Smooth muscle cell (in vitro differentiated cells): ENCODE data around the gene ASB13. TPM values are rescaled to one million over a fixed set of nuclear protein-coding genes. Genes with fewer than 3 reads are reported as not detected.

Experiments
- DNase-seq: peaks from one replicate; lab custom pipeline; 2025; ENCODE audit not compliant: unreplicated experiment; lab: John Stamatoyannopoulos, UW
- H2AFZ ChIP-seq: fragments of 200-600 bp; sonication (generic); 2 replicates; pipeline ENCODE4 v1.6.0; 2016; ENCODE audit warnings: antibody characterized with exemption, low read depth, mild to moderate bottlenecking
- H3F3A ChIP-seq: fragments of 200-600 bp; sonication (generic); 2 replicates; pipeline ENCODE4 v1.6.0; 2017; ENCODE audit warnings: antibody characterized with exemption, low read depth
- H3K27ac ChIP-seq: fragments of 200-600 bp; sonication (generic); 2 replicates; pipeline ENCODE4 v1.5.1; 2016; ENCODE audit warnings: low read depth, mild to moderate bottlenecking
- H3K27me3 ChIP-seq: fragments of 200-600 bp; sonication (generic); 2 replicates; pipeline ENCODE4 v1.6.1; 2016; ENCODE audit warnings: low read depth, mild to moderate bottlenecking
- H3K36me3 ChIP-seq: fragments of 200-600 bp; sonication (generic); 2 replicates; pipeline ENCODE4 v1.5.1; 2016; ENCODE audit warnings: low read depth
- H3K4me1 ChIP-seq: fragments of 200-600 bp; sonication (generic); 2 replicates; pipeline ENCODE4 v1.5.1; 2016; ENCODE audit warnings: low read depth
- H3K4me2 ChIP-seq: fragments of 200-600 bp; sonication (generic); 2 replicates; pipeline ENCODE4 v1.6.0; 2016; ENCODE audit warnings: mild to moderate bottlenecking
- H3K4me3 ChIP-seq: fragments of 200-600 bp; sonication (generic); 2 replicates; pipeline ENCODE4 v1.5.1; 2016; ENCODE audit warnings: mild to moderate bottlenecking
- H3K79me2 ChIP-seq: fragments of 200-600 bp; sonication (generic); 2 replicates; pipeline ENCODE4 v1.6.0; 2016; ENCODE audit warnings: low read depth, mild to moderate bottlenecking
- H3K9ac ChIP-seq: fragments of 200-600 bp; sonication (generic); 2 replicates; pipeline ENCODE4 v1.6.0; 2016; ENCODE audit warnings: low read depth
- H3K9me3 ChIP-seq: fragments of 200-600 bp; sonication (generic); replicated peaks from 2 replicates; pipeline ENCODE4 v1.5.1; 2016; ENCODE audit warnings: low read depth
- H4K20me1 ChIP-seq: fragments of 200-600 bp; sonication (generic); 2 replicates; pipeline ENCODE4 v1.6.0; 2016; ENCODE audit warnings: low read depth
- CTCF ChIP-seq: fragments of 200-600 bp; sonication (generic); IDR thresholded peaks from 2 replicates; pipeline ENCODE4 v1.5.1; 2017; ENCODE audit warnings: borderline replicate concordance, mild to moderate bottlenecking, antibody characterized with exemption; ENCODE audit not compliant: insufficient read depth, poor library complexity, severe bottlenecking
- WGBS: methylation state at CpG from one replicate; pipeline ENCODE4 v1.1.7; 2016; ENCODE audit warnings: low lambda C conversion rate; 5-methylcytosine and 5-hydroxymethylcytosine counted together
- polyA plus RNA-seq: library from polyadenylated mRNA; unstranded; fragments of >200 nt; fragmentation: Nextera tagmentation; extraction: Ambion mirVana; gene quantifications from 2 replicates; pipeline ENCODE4 v1.2.1, GENCODE V29; 2016
- total RNA-seq: library from RNA; depleted of rRNA; stranded (reverse); fragments of >200 nt; gene quantifications from 2 replicates; pipeline ENCODE4 v1.2.3, GENCODE V29; 2014

ASB13 gene
- total and polyA plus RNA-seq, 2 experiments from 2014 or later = 12.6 to 34.7 TPM

GRCh38 chr10:5656737-5657579, 9.4 kb downstream of the ASB13 start:
- 87% methylated on average over 8 of the region's 8 CpGs for WGBS
- Histone ChIP-seq H3F3A (no peaks in the 10 kb centered on the region), H3K9ac (no peak overlapping the region), H2AFZ (no peak overlapping the region), H3K79me2 (peaks cover 40% of the 10 kb centered on the region), H3K4me2 (no peak overlapping the region), H3K4me3 (no peak overlapping the region), H3K4me1 (peaks cover 9% of the 10 kb centered on the region), H3K27me3 (no peaks in the 10 kb centered on the region), H3K36me3 (no peaks in the 10 kb centered on the region), H4K20me1 (no peaks in the 10 kb centered on the region), H3K9me3 (no peaks in the 10 kb centered on the region), H3K27ac (no peak overlapping the region)
- DNase-seq = no peak
- no peak for TF ChIP-seq CTCF

GRCh38 chr10:5655121-5655520, 11.3 kb downstream of the ASB13 start:
- no peak overlapping the region for H3K4me2 ChIP-seq
- no peaks in the 10 kb centered on the region for H3K27me3 ChIP-seq
- DNase-seq = no peak
- peaks cover 34% of the 10 kb centered on the region for H3K79me2 ChIP-seq
- H2AFZ ChIP-seq = no peak overlapping the region
- H4K20me1 ChIP-seq = no peaks in the 10 kb centered on the region
- H3K9ac ChIP-seq = no peak overlapping the region
- no peaks in the 10 kb centered on the region for H3K36me3 ChIP-seq
- H3K9me3 ChIP-seq = no peaks in the 10 kb centered on the region
- no peak for TF ChIP-seq CTCF
- H3K4me1 ChIP-seq = peaks cover 17% of the 10 kb centered on the region
- 94% methylated on average over 3 of the region's 3 CpGs for WGBS
- H3K4me3 ChIP-seq = no peak overlapping the region
- H3K27ac ChIP-seq = no peak overlapping the region
- peaks cover 14% of the 10 kb centered on the region for H3F3A ChIP-seq

GRCh38 chr10:5654218-5654755, 12.1 kb downstream of the ASB13 start:
- Histone ChIP-seq H4K20me1 (no peaks in the 10 kb centered on the region), H3K9ac (no peak overlapping the region), H3K4me2 (no peak overlapping the region), H3K79me2 (peaks cover 29% of the 10 kb centered on the region), H3F3A (peaks cover 20% of the 10 kb centered on the region), H2AFZ (no peak overlapping the region), H3K27ac (no peak overlapping the region), H3K27me3 (no peaks in the 10 kb centered on the region), H3K36me3 (no peaks in the 10 kb centered on the region), H3K9me3 (no peaks in the 10 kb centered on the region), H3K4me1 (peaks cover 11% of the 10 kb centered on the region), H3K4me3 (no peak overlapping the region)
- DNase-seq = no peak
- no peak for TF ChIP-seq CTCF
- WGBS = 64% methylated on average over 10 of the region's 10 CpGs
